OCI-LY1 (cell line): Measurements from ENCODE around the gene RADIL.

Experiments
- EZH2 ChIP-seq: fragments of 200-600 bp; sonication (generic), shearing (Covaris generic); IDR thresholded peaks from 2 replicates; pipeline ENCODE4 v1.8.0; 2017; ENCODE audit warnings: borderline replicate concordance, mixed run types, mild to moderate bottlenecking, antibody characterized with exemption, low read length, moderate library complexity, mixed read lengths
- TF ChIP-seq, protein P1 (sequence below): fragments of 200-600 bp; sonication (generic), shearing (Covaris generic); IDR thresholded peaks from 2 replicates; pipeline ENCODE4 v1.5.1; 2017; ENCODE audit warnings: mild to moderate bottlenecking, antibody characterized with exemption, low read length, moderate library complexity, mixed read lengths

DNA sequence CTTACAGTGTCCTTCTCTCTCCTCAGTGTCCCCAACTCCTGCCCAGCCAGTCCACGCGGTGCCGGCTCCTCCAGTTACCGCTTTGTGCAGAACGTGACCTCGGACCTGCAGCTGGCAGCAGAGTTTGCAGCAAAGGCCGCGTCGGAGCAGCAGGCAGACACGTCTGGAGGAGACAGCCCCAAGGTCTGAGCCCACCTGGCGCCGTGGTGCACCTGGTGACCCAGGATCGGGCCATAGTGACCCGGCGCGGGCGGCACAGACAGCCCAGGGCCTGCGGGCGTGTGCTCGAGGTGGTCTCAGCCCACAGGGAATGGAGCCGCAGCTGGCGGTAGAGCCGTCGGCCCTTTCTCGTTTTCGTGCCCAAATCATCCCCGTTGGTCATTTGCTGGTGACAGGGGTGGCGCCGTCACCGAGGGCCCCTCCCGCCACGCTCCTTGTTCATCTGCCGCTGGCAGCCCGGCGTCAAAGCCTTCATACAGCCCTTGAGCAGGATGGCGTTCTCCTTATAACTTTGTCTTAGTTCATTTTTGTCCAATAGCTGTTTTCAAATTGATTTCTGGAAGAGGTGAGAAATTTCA, 129.0 kb downstream of the RADIL start:
- TF ChIP-seq, protein P1, sequence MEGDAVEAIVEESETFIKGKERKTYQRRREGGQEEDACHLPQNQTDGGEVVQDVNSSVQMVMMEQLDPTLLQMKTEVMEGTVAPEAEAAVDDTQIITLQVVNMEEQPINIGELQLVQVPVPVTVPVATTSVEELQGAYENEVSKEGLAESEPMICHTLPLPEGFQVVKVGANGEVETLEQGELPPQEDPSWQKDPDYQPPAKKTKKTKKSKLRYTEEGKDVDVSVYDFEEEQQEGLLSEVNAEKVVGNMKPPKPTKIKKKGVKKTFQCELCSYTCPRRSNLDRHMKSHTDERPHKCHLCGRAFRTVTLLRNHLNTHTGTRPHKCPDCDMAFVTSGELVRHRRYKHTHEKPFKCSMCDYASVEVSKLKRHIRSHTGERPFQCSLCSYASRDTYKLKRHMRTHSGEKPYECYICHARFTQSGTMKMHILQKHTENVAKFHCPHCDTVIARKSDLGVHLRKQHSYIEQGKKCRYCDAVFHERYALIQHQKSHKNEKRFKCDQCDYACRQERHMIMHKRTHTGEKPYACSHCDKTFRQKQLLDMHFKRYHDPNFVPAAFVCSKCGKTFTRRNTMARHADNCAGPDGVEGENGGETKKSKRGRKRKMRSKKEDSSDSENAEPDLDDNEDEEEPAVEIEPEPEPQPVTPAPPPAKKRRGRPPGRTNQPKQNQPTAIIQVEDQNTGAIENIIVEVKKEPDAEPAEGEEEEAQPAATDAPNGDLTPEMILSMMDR = no peak
- no peak for TF ChIP-seq EZH2
